Measurements from ENCODE around the gene CA10.

GRCh38 chr17:51890710-51891109 is 267.8 kb downstream of the CA10 start:
- no peak for TF ChIP-seq EZH2 (IDR thresholded peaks at IDR 0.05; ENCODE audit: insufficient read depth, poor library complexity, severe bottlenecking)
- no peak for TF ChIP-seq EZH2phosphoT487 (IDR thresholded peaks at IDR 0.05; ENCODE audit: insufficient read depth, low read depth)
